ENCODE results near the gene GTF3C4. TPM values are rescaled to one million over a fixed set of nuclear protein-coding genes. Genes with fewer than 3 reads are reported as not detected.

Gene GTF3C4
- total and polyA plus RNA-seq, 2 of the 13 experiments (the other 11 are each of a cell fraction or from before 2014, with no cell fraction given), result 2.6 to 12.9 TPM

DNA sequence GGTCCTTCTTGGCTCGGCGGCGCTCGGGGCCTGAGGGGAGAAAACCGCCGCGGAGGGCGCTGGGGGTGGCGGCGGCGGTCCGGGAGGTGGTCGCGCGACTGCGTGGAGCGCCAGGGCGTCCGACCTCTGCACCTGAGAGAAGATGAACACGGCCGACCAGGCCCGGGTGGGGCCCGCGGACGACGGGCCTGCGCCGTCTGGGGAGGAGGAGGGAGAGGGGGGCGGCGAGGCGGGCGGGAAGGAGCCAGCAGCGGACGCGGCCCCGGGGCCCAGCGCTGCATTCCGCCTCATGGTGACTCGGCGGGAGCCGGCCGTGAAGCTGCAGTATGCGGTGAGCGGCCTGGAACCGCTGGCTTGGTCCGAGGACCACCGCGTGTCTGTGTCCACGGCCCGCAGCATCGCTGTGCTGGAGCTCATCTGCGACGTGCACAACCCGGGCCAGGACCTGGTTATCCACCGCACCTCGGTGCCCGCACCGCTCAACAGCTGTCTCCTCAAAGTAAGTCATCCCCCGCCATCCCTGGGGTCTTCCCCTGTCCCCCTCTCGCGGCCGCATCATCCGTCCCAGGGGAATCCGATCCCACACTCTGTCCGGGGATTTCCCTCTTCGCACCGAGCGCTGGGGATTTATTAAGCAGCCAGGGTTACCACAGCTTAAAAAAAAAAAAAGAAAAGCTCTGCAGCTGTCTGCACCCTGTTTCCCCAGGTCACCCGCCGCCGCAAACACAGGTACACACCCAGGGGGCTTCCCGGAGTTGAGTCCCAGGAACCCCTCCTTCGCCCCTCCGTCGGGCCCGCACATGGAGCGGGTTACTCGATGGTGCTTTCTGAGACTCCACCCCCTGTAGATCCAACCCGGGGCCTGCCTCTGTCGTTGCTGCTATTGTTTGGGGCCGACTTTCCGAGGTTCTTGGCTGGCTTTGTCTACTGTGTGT lies at the start of gene GTF3C4 (continued):
- TF ChIP-seq, protein P1, sequence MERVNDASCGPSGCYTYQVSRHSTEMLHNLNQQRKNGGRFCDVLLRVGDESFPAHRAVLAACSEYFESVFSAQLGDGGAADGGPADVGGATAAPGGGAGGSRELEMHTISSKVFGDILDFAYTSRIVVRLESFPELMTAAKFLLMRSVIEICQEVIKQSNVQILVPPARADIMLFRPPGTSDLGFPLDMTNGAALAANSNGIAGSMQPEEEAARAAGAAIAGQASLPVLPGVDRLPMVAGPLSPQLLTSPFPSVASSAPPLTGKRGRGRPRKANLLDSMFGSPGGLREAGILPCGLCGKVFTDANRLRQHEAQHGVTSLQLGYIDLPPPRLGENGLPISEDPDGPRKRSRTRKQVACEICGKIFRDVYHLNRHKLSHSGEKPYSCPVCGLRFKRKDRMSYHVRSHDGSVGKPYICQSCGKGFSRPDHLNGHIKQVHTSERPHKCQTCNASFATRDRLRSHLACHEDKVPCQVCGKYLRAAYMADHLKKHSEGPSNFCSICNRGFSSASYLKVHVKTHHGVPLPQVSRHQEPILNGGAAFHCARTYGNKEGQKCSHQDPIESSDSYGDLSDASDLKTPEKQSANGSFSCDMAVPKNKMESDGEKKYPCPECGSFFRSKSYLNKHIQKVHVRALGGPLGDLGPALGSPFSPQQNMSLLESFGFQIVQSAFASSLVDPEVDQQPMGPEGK (CRISPR knock-in tag; IDR thresholded peaks at IDR 0.05), result peak; percentile 61; the same call in 1 of the 2 replicates
- TF ChIP-seq, protein P2, sequence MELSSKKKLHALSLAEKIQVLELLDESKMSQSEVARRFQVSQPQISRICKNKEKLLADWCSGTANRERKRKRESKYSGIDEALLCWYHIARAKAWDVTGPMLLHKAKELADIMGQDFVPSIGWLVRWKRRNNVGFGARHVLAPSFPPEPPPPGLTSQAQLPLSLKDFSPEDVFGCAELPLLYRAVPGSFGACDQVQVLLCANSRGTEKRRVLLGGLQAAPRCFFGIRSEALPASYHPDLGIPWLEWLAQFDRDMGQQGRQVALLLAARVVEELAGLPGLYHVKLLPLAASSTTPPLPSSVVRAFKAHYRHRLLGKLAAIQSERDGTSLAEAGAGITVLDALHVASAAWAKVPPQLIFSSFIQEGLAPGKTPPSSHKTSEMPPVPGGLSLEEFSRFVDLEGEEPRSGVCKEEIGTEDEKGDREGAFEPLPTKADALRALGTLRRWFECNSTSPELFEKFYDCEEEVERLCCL (CRISPR knock-in tag; IDR thresholded peaks at IDR 0.05; ENCODE audit: borderline replicate concordance), result no peak
- TF ChIP-seq MEF2D (CRISPR knock-in tag; IDR thresholded peaks at IDR 0.05) (no peak), FOXM1 (CRISPR knock-in tag; IDR thresholded peaks at IDR 0.05) (no peak), MEIS2 (CRISPR knock-in tag; IDR thresholded peaks at IDR 0.05) (0 out of 2 replicates have a peak, but pooled peaks have one; percentile 37), NR2C2 (CRISPR knock-in tag; IDR thresholded peaks at IDR 0.05; ENCODE audit: borderline replicate concordance) (peak; percentile 8; the same call in 1 of the 2 replicates), POLR2G (IDR thresholded peaks at IDR 0.05; ENCODE audit: low read depth, low read length) (peak; percentile 44), HCFC1 (IDR thresholded peaks at IDR 0.05; ENCODE audit: low read depth, low read length) (peak; percentile 48; the same call in 1 of the 2 replicates), PHF20 (CRISPR knock-in tag; IDR thresholded peaks at IDR 0.05) (peak; percentile 72; the same call in 1 of the 2 replicates), ZFY (CRISPR knock-in tag; IDR thresholded peaks at IDR 0.05) (peak; percentile 65), ZNF614 (CRISPR knock-in tag; IDR thresholded peaks at IDR 0.05; ENCODE audit: borderline replicate concordance) (0 out of 2 replicates have a peak, but pooled peaks have one; percentile 6), SIN3A (IDR thresholded peaks at IDR 0.05; ENCODE audit: borderline replicate concordance, low read depth, low read length) (0 out of 2 replicates have a peak, but pooled peaks have one; percentile 28), ZNF501 (CRISPR knock-in tag; IDR thresholded peaks at IDR 0.05) (0 out of 2 replicates have a peak, but pooled peaks have one; percentile 3), HMGA1 (CRISPR knock-in tag; conservative IDR thresholded peaks at IDR 0.05) (no peak)
- TF ChIP-seq, protein P3, sequence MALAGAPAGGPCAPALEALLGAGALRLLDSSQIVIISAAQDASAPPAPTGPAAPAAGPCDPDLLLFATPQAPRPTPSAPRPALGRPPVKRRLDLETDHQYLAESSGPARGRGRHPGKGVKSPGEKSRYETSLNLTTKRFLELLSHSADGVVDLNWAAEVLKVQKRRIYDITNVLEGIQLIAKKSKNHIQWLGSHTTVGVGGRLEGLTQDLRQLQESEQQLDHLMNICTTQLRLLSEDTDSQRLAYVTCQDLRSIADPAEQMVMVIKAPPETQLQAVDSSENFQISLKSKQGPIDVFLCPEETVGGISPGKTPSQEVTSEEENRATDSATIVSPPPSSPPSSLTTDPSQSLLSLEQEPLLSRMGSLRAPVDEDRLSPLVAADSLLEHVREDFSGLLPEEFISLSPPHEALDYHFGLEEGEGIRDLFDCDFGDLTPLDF (CRISPR knock-in tag; IDR thresholded peaks at IDR 0.05), result 0 out of 2 replicates have a peak, but pooled peaks have one; percentile 30
- TF ChIP-seq, protein P4, sequence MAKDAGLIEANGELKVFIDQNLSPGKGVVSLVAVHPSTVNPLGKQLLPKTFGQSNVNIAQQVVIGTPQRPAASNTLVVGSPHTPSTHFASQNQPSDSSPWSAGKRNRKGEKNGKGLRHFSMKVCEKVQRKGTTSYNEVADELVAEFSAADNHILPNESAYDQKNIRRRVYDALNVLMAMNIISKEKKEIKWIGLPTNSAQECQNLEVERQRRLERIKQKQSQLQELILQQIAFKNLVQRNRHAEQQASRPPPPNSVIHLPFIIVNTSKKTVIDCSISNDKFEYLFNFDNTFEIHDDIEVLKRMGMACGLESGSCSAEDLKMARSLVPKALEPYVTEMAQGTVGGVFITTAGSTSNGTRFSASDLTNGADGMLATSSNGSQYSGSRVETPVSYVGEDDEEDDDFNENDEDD (CRISPR knock-in tag; IDR thresholded peaks at IDR 0.05; ENCODE audit: borderline replicate concordance), result peak; percentile 18; the same call in 1 of the 2 replicates
